Stimulated activated CD8-positive, alpha-beta memory T cell treated with anti-CD3 and anti-CD28 coated beads, Interleukin-7, amount 100 ng/mL, for 4 hours (primary cell): ENCODE data around the gene BCL11B.

Experiments used
- DNase-seq, 2 donors: peaks; one replicate each; pipeline ENCODE4 v3.0.0-alpha.2; 2020; ENCODE audit warnings: low read depth in 2 of 2

BCL11B gene

DNA sequence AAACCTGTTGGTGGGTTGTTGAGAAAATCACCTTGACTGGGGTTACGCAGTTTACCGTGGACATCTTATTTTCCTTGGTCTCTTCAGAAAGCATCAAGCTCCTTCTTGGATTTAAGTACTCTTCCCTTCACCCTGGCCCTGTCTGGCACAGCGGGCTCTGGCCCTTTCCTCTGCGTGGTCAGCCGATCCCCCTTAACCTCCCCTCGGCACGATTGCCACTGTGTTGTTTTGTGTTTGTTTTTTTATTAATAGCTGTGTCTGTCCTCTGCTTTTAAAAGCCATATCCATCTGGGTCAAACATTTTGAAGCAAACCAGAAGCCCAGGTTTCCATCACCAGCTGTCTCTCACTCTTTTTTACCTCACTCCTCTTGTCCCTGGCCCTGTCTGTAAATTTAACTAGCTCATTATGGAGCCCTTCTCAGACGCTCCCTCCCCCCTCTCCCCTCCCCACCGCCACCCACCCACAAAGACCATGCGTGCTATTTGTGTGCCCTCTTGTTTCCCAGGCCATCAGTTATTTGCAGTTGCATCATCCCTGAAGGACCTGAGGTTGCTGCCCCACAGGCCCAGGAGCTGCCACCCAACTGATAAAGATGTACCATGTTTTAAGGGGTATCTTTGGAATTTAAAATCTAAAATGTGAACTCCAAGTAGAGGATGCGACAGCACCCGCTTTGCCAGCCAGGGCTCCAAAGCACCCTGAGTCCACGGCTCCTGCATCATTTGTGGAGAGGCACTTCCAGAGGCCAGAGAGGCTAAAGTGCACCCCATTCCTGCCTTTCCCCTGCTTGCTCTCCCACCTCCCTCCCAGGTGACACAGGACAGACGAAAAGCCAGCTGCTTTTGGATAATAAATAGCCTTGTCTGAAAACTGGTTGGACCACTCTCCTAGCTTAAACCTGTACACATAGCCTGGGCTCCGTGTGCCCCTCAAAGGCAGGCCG, 3.9 kb downstream of the BCL11B start:
- no peak for DNase-seq

GRCh38 chr14:99267381-99267780, 4.6 kb downstream of the BCL11B start:
- DNase-seq: no peak

- peak; percentile 80 to 81 for DNase-seq
Observed at GRCh38 chr14:99266181-99267178, 5.5 kb downstream of the BCL11B start.

DNA sequence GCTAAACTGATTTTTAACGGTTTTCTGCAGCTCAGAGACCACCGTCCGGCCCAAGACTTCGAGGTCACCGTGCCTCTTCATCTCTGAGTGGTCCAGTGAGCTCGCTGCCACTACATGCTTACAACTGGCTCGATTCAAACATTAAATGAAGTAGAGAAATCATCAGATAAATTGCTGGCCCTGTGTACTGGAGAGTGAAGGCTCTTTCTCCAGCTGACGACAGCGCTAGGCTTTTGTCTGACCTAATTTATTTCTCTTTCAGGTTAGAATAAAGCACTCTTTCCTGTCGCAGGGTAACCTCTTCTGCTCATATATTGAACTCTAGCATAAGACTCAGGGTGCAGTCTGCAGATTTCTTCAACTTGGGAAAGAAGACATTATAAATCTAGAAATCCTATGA, 6.4 kb downstream of the BCL11B start:
- no peak for DNase-seq

DNA sequence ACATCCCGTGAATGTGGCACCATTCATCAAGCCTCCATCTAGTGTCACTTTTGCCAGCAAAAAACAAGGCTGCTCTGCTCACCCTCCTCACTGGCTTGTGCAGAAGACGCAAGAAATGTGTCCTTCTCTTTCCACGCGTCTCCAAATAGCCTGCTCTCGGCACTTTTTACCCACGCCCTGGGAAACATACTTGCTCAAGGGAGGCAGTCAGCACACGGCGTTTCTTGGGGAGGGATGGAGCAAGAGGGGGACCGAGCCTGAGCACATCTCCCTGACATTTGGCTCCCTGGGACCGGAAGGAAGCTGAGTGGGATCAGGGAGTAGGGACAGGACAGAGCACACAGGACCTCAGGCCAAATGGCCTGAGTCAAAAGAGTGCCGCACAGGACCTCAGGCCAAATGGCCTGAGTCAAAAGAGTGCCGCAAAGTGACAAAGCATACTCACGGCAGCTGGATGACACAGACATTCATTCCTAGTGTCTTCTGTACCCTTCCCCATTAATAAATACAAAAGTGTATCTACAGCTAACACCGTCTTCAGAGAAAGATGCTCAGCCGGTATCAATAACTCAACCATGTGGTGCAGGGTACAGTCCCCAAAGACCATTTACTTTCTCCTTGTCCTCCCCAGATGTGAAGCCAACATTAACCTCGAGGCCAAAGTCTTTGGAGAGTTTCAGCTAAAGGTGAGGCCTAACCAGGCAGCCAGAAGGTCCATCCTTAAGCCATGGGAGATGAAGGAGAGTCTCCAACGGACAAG, 7.1 kb downstream of the BCL11B start:
- no peak for DNase-seq

DNA sequence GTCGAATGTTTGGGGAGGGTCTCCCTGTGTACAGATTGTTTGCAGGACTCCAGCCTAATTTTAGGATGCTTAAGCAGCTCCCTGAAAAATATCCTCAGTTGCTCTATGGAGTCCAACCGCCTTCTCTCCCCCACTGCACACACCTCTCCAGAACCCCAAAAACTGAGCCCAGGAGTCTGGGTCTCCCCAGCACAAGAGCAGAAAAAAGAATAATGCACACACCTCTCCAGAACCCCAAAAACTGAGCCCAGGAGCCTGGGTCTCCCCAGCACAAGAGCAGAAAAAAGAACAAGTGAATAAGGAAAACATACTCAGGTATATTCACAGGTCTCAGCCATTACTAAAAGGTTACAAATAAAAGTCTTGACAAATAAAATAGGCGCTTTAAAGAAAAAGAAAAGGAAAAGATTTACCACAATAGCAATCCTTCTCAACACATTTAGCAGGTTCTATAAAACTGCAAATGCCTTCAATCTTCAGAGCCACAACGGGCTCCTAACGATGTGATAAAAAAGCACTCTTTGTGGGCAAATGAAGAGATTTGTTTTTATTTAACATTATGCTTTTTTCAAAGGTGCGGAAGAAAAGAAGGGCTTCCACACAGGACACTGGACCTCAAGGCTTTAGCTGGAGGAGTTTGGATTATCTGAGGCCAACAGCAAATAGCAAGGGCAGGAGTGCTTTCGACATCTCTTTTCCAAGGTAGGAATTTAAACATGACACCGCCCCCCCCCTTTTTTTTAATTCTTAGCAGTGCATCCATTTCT, 8.2 kb downstream of the BCL11B start:
- no peak for DNase-seq

GRCh38 chr14:99262977-99263448, 9.0 kb downstream of the BCL11B start:
- DNase-seq: no peak

DNA sequence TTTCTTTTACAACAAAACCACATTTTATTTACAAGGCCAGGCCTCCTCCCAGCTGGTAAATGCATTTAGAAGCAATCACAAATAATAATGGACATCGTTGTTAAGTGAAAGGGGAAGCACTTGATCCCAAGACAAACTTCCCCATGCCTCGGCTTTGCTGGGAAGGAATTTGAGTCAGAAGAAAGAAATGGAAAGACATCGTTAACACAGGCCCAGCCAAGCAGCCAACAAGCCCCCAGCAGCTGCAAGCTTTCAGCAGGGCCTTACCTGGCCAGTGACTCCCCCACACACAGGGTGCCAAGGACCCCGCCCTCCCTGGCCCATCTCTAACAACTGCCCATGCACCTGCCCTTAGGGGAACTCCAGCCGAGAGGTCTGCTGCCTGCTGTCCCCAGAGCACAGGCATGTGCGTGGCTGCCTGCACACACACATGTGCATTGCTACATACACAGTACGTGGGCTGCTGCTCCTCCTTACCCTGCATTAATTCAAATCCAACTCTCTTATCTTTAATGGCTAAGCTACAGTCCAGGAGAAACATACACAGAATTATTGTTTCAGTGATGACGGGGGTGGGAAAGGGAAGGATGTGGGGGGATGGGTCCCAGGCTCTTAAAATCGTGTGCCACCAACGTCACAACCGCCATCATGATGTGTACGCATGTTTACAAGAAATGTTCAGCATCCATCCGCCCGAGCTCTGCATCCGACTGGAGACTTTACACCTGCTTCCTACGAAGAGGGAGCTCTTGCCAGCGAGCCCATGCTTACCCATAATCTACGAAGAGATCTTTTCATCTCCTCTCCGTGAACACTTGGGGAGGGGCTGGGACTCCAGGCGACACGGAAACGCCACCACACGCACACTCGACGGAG, 9.8 kb downstream of the BCL11B start:
- DNase-seq: no peak

- peak in 1 of 2 donors; percentile 52 for DNase-seq
Observed at GRCh38 chr14:99260587-99261551, 11.1 kb downstream of the BCL11B start.

DNA sequence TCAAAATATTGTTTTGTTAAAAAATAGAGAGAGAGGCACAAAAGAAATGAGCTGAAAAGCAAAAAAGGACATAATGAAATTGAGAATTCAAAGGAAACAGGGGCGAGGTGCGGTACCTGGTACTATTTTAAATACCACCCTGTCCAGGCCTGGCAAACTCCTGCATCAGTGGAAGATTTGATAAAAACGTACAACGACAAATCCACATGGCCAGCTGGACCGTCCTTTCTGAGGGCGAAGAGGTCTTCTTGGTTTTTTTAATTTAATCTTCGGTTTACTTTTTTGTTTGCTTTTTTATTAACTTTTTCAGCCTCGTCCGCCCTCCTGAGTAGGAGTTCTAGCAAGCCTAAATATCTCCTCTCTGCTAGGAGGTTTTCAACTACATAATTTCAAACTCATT, 11.9 kb downstream of the BCL11B start:
- DNase-seq: no peak

DNA sequence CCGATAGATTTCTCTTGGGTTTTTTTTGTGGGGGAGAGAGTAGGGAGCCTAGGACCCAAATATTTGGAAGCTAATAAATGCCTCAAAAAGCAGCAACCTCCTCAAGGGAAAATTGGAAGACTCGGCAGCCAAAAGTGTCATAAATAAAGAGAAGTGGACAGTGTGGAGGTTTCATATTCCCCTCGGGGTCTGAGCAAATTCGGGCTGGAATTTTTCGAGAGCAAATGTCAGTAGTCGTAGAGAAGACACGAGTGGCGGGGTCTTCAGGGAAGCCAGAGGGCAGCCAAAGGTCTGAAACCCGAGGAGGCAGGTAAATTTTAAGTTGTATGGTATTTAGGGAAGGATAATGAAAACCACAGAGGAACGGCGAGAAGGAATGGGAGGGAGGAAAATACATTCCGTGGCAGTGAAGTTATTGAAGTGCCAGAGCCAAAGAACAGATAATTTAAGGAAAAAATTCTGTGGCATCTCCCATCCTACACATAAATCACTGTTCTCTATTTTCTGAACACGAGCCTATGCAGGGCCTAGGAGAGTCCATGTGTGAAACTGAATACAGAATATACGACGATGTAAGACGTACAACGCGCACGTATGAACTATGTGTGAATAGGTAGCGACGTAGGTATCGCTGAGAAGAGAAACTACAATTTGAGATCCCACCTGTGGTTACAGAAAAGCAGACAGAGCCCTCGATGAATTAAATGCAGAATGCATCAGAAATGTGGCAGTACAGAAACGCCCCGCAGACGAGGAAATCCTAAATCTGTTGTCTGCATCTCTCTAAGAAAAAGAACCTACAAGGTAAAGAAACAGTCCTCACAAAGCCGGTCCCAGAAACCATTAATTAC, 12.9 kb downstream of the BCL11B start:
- DNase-seq: no peak

DNA sequence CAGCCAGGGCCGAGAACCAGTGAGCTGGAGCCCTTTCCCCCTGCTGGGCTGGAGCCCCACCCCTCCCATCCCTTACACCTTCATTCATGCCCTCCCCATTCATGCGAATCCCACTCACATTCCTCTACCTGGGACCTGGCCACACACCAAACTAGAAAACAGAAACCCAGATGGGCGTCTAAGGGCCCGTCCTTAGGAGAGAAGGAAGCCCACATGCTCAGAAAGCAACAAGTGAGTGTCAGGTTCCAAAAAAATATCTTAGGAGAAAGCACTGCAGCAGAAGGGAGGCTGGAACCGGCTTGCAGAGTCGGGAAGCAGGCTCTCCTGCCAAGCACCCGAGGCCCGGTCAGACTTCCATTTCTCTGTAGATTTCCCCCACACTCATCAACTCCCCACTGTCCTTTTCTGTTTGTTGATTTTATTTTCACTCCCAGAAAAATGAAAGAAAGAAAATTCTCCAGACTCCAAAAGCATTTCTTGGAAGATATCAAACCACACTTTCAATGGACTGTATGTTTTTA, 13.6 kb downstream of the BCL11B start:
- DNase-seq: no peak

DNA sequence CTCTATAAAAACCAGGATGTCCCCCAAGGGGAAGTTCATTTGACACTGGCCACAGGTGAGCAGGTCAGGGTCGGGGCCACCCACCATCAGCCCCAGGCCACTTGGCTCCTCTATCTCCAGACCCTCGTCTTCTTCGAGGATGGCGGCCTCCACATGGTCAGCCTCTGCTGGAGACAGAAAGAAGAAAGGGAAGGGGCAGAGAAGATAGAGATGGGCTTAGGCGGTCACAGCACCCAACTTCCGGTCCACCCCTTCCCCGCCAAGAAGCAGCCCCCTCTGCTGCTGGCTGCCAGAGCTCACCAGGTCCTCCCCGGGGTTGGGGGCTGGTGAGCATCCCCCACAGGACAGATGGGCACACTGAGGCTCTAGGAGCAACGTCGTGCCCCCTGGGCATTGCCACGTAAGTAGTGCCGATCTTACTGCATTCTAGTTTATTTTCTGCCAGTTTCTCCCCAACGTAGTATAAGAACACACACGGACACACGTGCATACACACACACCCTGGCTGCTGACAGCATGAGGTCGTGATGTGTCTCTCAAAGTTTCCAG, 14.2 kb downstream of the BCL11B start:
- no peak for DNase-seq

GRCh38 chr14:99257122-99257672, 14.8 kb downstream of the BCL11B start:
- DNase-seq: no peak

- no peak for DNase-seq
Observed at GRCh38 chr14:99256483-99256874, 15.5 kb downstream of the BCL11B start.

DNA sequence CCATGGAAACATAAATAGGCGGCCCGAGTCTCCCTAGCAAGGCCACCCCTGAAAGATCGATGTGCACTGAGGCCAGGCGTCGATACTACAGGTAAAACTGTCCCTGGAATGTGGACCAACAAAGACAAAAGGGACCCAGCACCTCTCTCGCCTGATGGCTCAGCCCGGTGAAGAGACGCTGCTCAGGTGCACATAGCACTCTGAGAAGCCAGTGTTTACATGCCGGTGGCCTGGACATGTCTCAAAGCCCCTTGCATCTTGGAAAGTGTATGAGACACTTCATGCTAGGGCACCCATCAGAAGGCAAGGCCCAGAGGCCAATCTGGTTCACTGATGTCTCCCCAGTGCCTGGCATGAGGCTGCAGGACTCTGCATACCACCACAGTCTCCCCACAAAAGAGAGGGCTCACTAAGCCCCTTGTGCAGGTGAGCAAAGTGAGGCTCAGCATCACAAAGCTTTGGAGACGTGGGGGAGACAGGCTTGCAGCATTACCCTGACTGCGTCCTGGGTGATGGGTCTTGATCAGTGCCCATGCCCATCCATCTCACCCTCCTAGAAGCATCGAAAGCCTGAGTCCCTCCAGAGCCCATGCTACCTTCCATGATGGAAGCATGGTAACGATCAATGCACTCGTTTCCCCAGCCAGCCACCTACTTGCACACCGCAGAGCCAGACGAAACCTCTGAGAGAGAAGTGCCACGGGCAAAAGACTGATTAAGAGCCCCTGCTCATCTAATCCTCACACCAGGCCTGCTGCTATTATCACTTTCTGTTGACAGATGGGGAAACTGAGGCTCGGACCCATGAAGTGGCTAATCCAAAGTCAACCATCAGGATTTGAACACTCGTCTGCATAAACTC, 16.1 kb downstream of the BCL11B start:
- DNase-seq: no peak
